ENCODE data around the gene SLC12A7. TPM values are rescaled to one million over a fixed set of nuclear protein-coding genes. Genes with fewer than 3 reads are reported as not detected.

SLC12A7 gene
- total and polyA plus RNA-seq, 9 of the 15 experiments (the other 6 are each of a cell fraction or from before 2014, with no cell fraction given): 0.01 to 3.1 (median 0.56) TPM

- no peak for TF ChIP-seq PBX2 (CRISPR knock-in tag; IDR thresholded peaks at IDR 0.05; ENCODE audit: low read depth)
- no peak for TF ChIP-seq PBX2 (tag; conservative IDR thresholded peaks at IDR 0.05; ENCODE audit: low read depth)
- TF ChIP-seq SRF (CRISPR knock-in tag; IDR thresholded peaks at IDR 0.05): no peak
- no peak for TF ChIP-seq ZFP1 (CRISPR knock-in tag; IDR thresholded peaks at IDR 0.05)
- TF ChIP-seq CAMTA2 (CRISPR knock-in tag; conservative IDR thresholded peaks at IDR 0.05): no peak
- TF ChIP-seq ZBTB7A (IDR thresholded peaks at IDR 0.05; ENCODE audit: borderline replicate concordance, control insufficient read depth, low read depth, low read length): no peak
- no peak for TF ChIP-seq USF1 (CRISPR knock-in tag; IDR thresholded peaks at IDR 0.05)
- TF ChIP-seq ZFP91 (CRISPR knock-in tag; IDR thresholded peaks at IDR 0.05): no peak
- TF ChIP-seq JUN (IDR thresholded peaks at IDR 0.05; ENCODE audit: borderline replicate concordance, low read depth, low read length): no peak
- 0 out of 2 replicates have a peak, but pooled peaks have one; percentile 36 for TF ChIP-seq JUN (CRISPR knock-in tag; IDR thresholded peaks at IDR 0.05; ENCODE audit: borderline replicate concordance)
- TF ChIP-seq POLR2A (conservative IDR thresholded peaks at IDR 0.05): no peak
- TF ChIP-seq TCF7 (IDR thresholded peaks at IDR 0.05; ENCODE audit: borderline replicate concordance): 0 out of 2 replicates have a peak, but pooled peaks have one; percentile 22
- no peak for TF ChIP-seq GTF3C2 (IDR thresholded peaks at IDR 0.05; ENCODE audit: borderline replicate concordance, extremely low read depth, insufficient read length)
- TF ChIP-seq FOXA3 (CRISPR knock-in tag; conservative IDR thresholded peaks at IDR 0.05 in 1 of 2, IDR thresholded peaks at IDR 0.05 in 1 of 2): peak; percentile 54 to 92
- no peak for TF ChIP-seq GABPB1 (CRISPR knock-in tag; IDR thresholded peaks at IDR 0.05)
- no peak for TF ChIP-seq SNAPC5 (CRISPR knock-in tag; IDR thresholded peaks at IDR 0.05)
- TF ChIP-seq NFE2L1 (tag; IDR thresholded peaks at IDR 0.05; ENCODE audit: borderline replicate concordance, low read depth): no peak
- TF ChIP-seq HNRNPL (IDR thresholded peaks at IDR 0.05; ENCODE audit: low read depth, low read length): no peak
- TF ChIP-seq DIDO1 (tag; IDR thresholded peaks at IDR 0.05; ENCODE audit: low read depth): no peak
Observed at GRCh38 chr5:1140171-1140817, 28.4 kb upstream of the SLC12A7 start (continued).

All from K562 (cell line).